Panc1 (cell line): ENCODE measurements around the gene GDF15. TPM values are rescaled to one million over a fixed set of nuclear protein-coding genes. Genes with fewer than 3 reads are reported as not detected.
"Not testable (repeated sequence)": the region's sequence is repeated elsewhere in the genome, so short reads cannot be mapped to it uniquely, and the experiment has no call there.

ENCODE experiments used
- ATAC-seq: fragments of 200-7000 bp; cut with Tn5 transposase; 2 replicates; pipeline ENCODE4 v1.9.1; 2020; ENCODE audit warnings: mild to moderate bottlenecking, moderate library complexity
- BruUV-seq: library from RNA; stranded (reverse); fragments of 400-500 nt; replicated peaks from 2 replicates; lab custom pipeline; 2021; lab: Mats Ljungman, UMichigan
- CTCF ChIA-PET: fragments of 300-600 bp; sonication (Branson Sonifier 250); formaldehyde crosslinking; loops from one replicate; lab custom pipeline; 2022; ENCODE audit warnings: antibody characterized with exemption; lab: Charles Lee
- POLR2A ChIA-PET: fragments of 300-600 bp; sonication (Branson Sonifier 250); formaldehyde crosslinking; loops from one replicate; lab custom pipeline; 2022; ENCODE audit warnings: antibody characterized with exemption; lab: Charles Lee
- DNase-seq: peaks from one replicate; pipeline ENCODE4 v3.0.0-alpha.2; 2010; ENCODE audit warnings: low read depth, low spot score
- H3K27ac ChIP-seq: 2 replicates; pipeline ENCODE4 v1.5.1; 2011; ENCODE audit warnings: mild to moderate bottlenecking, low read length, inconsistent platforms
- H3K27me3 ChIP-seq: fragments of 200-500 bp; sonication (Bioruptor generic); 2 replicates; pipeline ENCODE4 v1.6.0; 2014; ENCODE audit warnings: low read length, inconsistent platforms; ENCODE audit not compliant: control insufficient read depth, insufficient read depth
- H3K36me3 ChIP-seq: fragments of 200-500 bp; sonication (Bioruptor generic); 2 replicates; pipeline ENCODE4 v1.5.1; 2014; ENCODE audit warnings: inconsistent platforms, mild to moderate bottlenecking, low read length, moderate library complexity; ENCODE audit not compliant: control insufficient read depth, insufficient read depth
- H3K4me1 ChIP-seq: 2 replicates; pipeline ENCODE4 v1.5.1; 2011; ENCODE audit warnings: inconsistent platforms, mild to moderate bottlenecking, low read length, moderate library complexity; ENCODE audit not compliant: control insufficient read depth, insufficient read depth
- H3K4me3 ChIP-seq, 2 experiments: 2 replicates each; pipeline ENCODE4 v1.5.1; 2011 to 2012; ENCODE audit warnings: low read depth in 2 of 2, low read length in 2 of 2, mild to moderate bottlenecking in 2 of 2, inconsistent platforms in 1 of 2, moderate library complexity in 1 of 2
- H3K9me3 ChIP-seq: fragments of 200-500 bp; sonication (Bioruptor generic); 2 replicates; pipeline ENCODE4 v1.5.1; 2014; ENCODE audit warnings: low read depth, mild to moderate bottlenecking, inconsistent platforms, low read length, moderate library complexity; ENCODE audit not compliant: control insufficient read depth, insufficient read depth
- CTCF ChIP-seq: fragments of 450-650 bp; IDR thresholded peaks from 2 replicates; pipeline ENCODE4 v1.5.1; 2017; ENCODE audit warnings: mild to moderate bottlenecking
- POLR2AphosphoS5 ChIP-seq: IDR thresholded peaks from 2 replicates; pipeline ENCODE4 v1.6.1; 2012; ENCODE audit warnings: mild to moderate bottlenecking, low read depth, low read length, moderate library complexity
- REST ChIP-seq, 2 experiments: IDR thresholded peaks; 2 replicates each; pipeline ENCODE4 v1.6.1; 2011 to 2012; ENCODE audit warnings: low read depth in 2 of 2, control low read depth in 1 of 2, low read length in 1 of 2, mild to moderate bottlenecking in 1 of 2, moderate library complexity in 1 of 2; ENCODE audit not compliant: insufficient read depth in 1 of 2
- SIN3A ChIP-seq: IDR thresholded peaks from 2 replicates; pipeline ENCODE4 v1.6.1; 2012; ENCODE audit warnings: low read depth, mild to moderate bottlenecking, low read length, moderate library complexity, borderline replicate concordance; ENCODE audit not compliant: insufficient read depth
- TCF7L2 ChIP-seq: IDR thresholded peaks from 2 replicates; pipeline ENCODE4 v1.6.1; 2011; ENCODE audit warnings: mild to moderate bottlenecking, low read depth, low read length, inconsistent platforms
- in situ Hi-C: cut with HindIII; loops from 2 replicates; pipeline ENCODE4 v1.10.0; 2016; ENCODE audit warnings: low sequenced_read_pairs, low pct_unique_long_range_greater_than_20kb
- intact Hi-C: fragments of 100-400 bp; cut with micrococcal nuclease; formaldehyde crosslinking; loops from one replicate; pipeline ENCODE4 v1.10.0; 2022; ENCODE audit not compliant: unreplicated experiment
- total RNA-seq: library from RNA; stranded (reverse); gene quantifications from one replicate; pipeline ENCODE4 v1.2.1, GENCODE V29; 2021; ENCODE audit not compliant: unreplicated experiment

Gene GDF15
- total RNA-seq, 1 experiment from 2014 or later: 335 TPM

- DNase-seq (no peak), ATAC-seq (no peak)
- ChIA-PET CTCF (no interaction called here), POLR2A (interaction anchor here (0.6 kb wide), 2 partner anchors 85 to 208 kb away, joined by 6 to 9 read pairs; no protein-coding TSS in a partner anchor)
- Histone ChIP-seq H3K9me3 (no peaks in the 10 kb centered on the region), H3K27ac (peak overlapping the region; percentile 83), H3K4me3 (no peak overlapping the region), H3K4me1 (peaks cover 23% of the 10 kb centered on the region), H3K36me3 (no peaks in the 10 kb centered on the region), H3K27me3 (no peaks in the 10 kb centered on the region)
- in situ Hi-C loops: no loop called here
- no peak for TF ChIP-seq SIN3A
- TF ChIP-seq TCF7L2: no peak
- TF ChIP-seq CTCF: no peak
- TF ChIP-seq REST (IDR thresholded peaks at IDR 0.05; ENCODE audit: insufficient read depth in 1 of 2, low read depth in 2 of 2, low read length in 1 of 2): no peak
- TF ChIP-seq POLR2AphosphoS5: no peak
- intact Hi-C loops: no loop called here
- no TSS peak for BruUV-seq
These were observed 22.9 kb upstream of the GDF15 start for GRCh38 chr19:18362934-18363542.

GRCh38 chr19:18363787-18364186 lies 22.2 kb upstream of the GDF15 start:
- Histone ChIP-seq H3K36me3 (no peaks in the 10 kb centered on the region), H3K9me3 (no peaks in the 10 kb centered on the region), H3K4me3 (no peak overlapping the region), H3K27ac (peak overlapping the region; percentile 83), H3K4me1 (peaks cover 23% of the 10 kb centered on the region), H3K27me3 (no peaks in the 10 kb centered on the region)
- in situ Hi-C loops (no loop called here), intact Hi-C loops (no loop called here)
- ChIA-PET CTCF (interaction anchor here (1.4 kb wide), 1 partner anchor 22 kb away, joined by 4 read pairs; the partner anchor contains the start of gene GDF15), POLR2A (interaction anchor here (0.7 kb wide), 1 partner anchor 10 kb away, joined by 3 read pairs; no protein-coding TSS in a partner anchor)
- no peak for ATAC-seq
- no peak for DNase-seq
- TF ChIP-seq POLR2AphosphoS5: no peak
- no peak for TF ChIP-seq CTCF
- no peak for TF ChIP-seq REST (IDR thresholded peaks at IDR 0.05; ENCODE audit: insufficient read depth in 1 of 2, low read depth in 2 of 2, low read length in 1 of 2)
- TF ChIP-seq TCF7L2: no peak
- no peak for TF ChIP-seq SIN3A
- no TSS peak for BruUV-seq

GRCh38 chr19:18364277-18364825 lies 21.6 kb upstream of the GDF15 start:
- CTCF ChIA-PET: interaction anchor here (1.4 kb wide), 1 partner anchor 22 kb away, joined by 4 read pairs; the partner anchor contains the start of gene GDF15
- DNase-seq, H3K27me3 ChIP-seq, intact Hi-C loops, in situ Hi-C loops, H3K36me3 ChIP-seq, H3K4me3 ChIP-seq, H3K9me3 ChIP-seq: not testable (repeated sequence)
- peak; percentile 14; the same call in 1 of the 2 replicates for ATAC-seq
- POLR2A ChIA-PET: interaction anchor here (0.6 to 0.7 kb wide), 2 partner anchors 10 to 36 kb away, joined by 3 read pairs; no protein-coding TSS in a partner anchor
- H3K4me1 ChIP-seq: peaks cover 24% of the 10 kb centered on the region
- TSS peak; percentile 98 for BruUV-seq
- H3K27ac ChIP-seq: peak overlapping the region; percentile 83
